Astrocyte of the cerebellum (primary cell): Measurements from ENCODE around the gene ADAMTSL3.

ENCODE experiments used
- DNase-seq: peaks from one replicate; pipeline ENCODE4 v3.0.0-alpha.2; 2011; ENCODE audit warnings: low read depth
- H3K4me3 ChIP-seq: 2 replicates; pipeline ENCODE4 v1.5.1; 2011; ENCODE audit warnings: mild to moderate bottlenecking, low read depth, low read length, moderate library complexity
- CTCF ChIP-seq: IDR thresholded peaks from 2 replicates; pipeline ENCODE4 v1.5.1; 2012; ENCODE audit warnings: low read length, low read depth, moderate library complexity, mild to moderate bottlenecking; ENCODE audit errors: missing control alignments
- in situ Hi-C: cut with HindIII; loops from 2 replicates; pipeline ENCODE4 v1.10.0; 2017; ENCODE audit warnings: low sequenced_read_pairs

The ADAMTSL3 gene

DNA sequence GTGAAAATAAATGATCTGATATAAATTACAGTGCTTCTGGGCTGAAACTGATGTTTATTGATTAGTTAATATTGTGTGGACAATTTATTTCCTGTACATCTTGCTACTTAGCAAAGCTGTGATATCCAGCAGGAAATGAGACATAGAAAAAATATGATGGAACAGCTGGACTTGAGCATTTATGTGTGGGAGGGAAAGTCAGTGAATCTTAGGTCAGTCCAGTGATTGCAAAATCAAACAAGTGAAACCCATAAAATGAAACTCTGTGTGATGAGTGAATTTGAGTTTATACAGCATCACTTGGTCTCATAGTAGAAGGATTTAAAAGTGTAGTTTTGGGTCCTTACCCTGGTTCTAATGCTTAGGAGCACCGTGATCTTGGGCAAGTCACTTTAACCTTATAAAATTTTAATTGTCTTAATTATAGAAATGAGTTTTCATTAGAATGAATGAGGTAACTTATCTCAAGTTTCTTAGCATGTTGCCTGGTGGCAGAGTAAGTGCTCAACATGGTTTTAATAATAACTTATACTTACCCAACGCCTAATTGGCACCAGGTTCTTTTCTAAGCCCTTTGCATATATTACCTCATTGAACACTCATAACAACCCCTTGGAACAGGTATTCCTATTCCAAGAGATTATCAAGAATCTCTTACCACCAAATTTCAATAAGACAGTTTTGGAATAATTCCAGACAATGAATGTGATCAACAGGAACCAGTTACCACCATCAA is 194.6 kb downstream of the ADAMTSL3 start:
- DNase-seq: no peak
- in situ Hi-C loops: no loop called here
- TF ChIP-seq CTCF: no peak
- no peak overlapping the region for H3K4me3 ChIP-seq

GRCh38 chr15:83850015-83850414 is 196.1 kb downstream of the ADAMTSL3 start:
- no peak for TF ChIP-seq CTCF
- no peak for DNase-seq
- in situ Hi-C loops: no loop called here
- H3K4me3 ChIP-seq: no peak overlapping the region

DNA sequence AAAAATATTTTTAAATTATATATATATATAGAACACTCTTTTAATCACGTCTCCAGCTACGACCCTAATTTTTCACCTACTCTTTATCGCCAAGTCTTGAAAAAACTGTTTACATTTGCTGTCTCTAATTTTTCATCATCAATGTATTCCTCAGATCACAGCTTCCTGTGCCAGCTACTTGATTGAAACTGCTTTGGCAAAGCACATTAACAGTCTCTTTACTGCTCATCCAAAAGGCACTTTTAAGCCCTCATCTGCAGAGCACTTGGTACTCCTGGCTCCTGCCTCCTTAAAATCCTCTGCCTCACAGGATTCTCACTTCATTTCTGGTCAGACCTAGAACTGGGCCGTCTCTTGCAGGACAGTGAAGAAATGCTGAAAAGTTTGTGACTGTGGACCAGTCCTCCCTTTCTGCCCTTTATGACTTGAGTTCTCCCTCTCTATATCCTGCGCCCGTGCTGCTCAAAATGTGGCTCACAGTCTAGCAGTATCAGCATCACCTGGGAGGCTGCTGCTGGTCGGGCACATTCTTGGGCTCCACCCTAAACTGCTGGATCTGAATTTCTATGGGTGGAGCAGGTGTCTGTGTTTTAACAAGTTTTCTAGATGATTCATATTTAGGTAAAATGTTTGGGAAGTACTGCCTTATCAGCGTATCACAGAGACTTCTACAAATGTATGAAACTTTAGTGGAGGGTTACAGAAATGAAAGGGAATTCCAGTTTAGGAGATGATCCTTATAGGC is 196.8 kb downstream of the ADAMTSL3 start:
- no peak overlapping the region for H3K4me3 ChIP-seq
- no peak for DNase-seq
- in situ Hi-C loops: no loop called here
- TF ChIP-seq CTCF: no peak

DNA sequence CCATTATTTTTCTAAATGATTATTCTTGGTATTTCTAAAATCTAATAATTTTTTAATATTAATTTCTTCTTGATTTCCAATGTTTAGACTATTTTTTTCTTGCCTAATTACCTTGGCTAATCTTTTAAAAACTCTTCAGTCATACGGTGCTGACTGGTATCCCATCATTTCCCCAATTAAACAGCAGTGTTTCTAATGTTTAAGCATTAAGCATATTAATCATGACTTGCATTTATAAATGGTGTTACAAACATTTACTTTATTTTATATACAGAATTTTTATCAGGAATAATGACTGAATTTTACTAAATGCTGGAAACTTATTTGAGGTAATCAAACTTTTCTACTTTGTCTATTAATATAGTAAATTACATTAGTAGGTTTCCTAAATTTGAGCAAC is 199.3 kb downstream of the ADAMTSL3 start:
- in situ Hi-C loops: no loop called here
- TF ChIP-seq CTCF: no peak
- H3K4me3 ChIP-seq: no peak overlapping the region
- no peak for DNase-seq

DNA sequence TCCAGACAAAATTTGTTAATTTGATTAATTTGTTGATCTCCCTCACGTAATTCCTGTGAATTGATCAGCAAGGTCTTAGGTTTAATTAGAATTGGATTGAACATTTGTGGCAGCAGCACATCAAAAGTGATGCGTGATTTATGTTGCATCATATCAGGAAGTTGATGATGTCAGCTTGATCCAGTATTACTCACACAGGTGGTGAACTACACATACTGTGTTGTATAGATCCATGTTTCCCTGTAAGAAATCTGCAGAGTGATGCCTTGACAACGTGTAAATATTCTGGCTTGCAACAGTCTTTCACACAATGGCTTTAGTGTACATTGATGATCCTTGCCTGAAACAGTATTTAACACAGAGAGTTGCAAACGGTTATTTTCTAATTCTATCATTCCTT is 200.4 kb downstream of the ADAMTSL3 start:
- no peak overlapping the region for H3K4me3 ChIP-seq
- TF ChIP-seq CTCF: no peak
- DNase-seq: no peak
- in situ Hi-C loops: no loop called here

DNA sequence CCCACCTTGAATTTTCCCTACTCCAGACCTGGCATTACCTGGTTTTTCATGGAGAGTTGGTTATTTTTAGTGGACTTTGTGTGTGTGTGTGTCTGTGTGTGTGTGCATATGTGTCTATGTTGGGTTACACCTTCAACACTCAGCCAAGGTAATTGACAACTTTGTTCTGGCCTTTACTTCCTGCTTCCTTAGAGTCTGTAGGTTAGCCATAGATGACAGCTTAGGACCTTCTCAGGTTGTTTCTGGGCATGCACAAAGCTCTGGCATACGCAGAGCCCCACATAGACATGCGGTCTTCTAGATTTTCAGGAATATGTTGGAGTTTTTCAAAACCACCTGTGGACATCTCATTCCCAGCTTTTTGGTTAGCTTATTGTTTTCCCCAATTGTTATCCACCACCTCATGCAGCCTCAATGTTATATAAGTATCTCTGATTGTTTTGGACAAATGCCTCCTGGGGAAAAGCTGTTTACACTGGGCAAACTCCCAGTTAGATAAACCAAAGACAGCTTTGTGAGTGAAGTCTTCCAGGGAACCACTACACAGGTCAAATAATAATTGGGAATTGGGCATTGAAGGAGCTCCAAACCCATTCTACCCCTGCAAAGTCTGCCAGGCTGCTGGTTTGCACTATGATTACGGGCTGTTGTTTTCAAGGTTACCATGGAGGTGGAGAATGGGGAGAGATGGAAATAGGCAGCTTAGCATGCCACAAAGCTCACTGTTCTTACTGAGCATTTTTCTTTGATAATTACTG is 201.2 kb downstream of the ADAMTSL3 start:
- DNase-seq: no peak
- H3K4me3 ChIP-seq: no peak overlapping the region
- TF ChIP-seq CTCF: no peak
- in situ Hi-C loops: no loop called here
